ENCODE measurements around the gene LRRK1. TPM values are rescaled to one million over a fixed set of nuclear protein-coding genes. Genes with fewer than 3 reads are reported as not detected.

Gene LRRK1
- total RNA-seq, 1 experiment from 2014 or later: 7.6 TPM

- TF ChIP-seq, protein P1, sequence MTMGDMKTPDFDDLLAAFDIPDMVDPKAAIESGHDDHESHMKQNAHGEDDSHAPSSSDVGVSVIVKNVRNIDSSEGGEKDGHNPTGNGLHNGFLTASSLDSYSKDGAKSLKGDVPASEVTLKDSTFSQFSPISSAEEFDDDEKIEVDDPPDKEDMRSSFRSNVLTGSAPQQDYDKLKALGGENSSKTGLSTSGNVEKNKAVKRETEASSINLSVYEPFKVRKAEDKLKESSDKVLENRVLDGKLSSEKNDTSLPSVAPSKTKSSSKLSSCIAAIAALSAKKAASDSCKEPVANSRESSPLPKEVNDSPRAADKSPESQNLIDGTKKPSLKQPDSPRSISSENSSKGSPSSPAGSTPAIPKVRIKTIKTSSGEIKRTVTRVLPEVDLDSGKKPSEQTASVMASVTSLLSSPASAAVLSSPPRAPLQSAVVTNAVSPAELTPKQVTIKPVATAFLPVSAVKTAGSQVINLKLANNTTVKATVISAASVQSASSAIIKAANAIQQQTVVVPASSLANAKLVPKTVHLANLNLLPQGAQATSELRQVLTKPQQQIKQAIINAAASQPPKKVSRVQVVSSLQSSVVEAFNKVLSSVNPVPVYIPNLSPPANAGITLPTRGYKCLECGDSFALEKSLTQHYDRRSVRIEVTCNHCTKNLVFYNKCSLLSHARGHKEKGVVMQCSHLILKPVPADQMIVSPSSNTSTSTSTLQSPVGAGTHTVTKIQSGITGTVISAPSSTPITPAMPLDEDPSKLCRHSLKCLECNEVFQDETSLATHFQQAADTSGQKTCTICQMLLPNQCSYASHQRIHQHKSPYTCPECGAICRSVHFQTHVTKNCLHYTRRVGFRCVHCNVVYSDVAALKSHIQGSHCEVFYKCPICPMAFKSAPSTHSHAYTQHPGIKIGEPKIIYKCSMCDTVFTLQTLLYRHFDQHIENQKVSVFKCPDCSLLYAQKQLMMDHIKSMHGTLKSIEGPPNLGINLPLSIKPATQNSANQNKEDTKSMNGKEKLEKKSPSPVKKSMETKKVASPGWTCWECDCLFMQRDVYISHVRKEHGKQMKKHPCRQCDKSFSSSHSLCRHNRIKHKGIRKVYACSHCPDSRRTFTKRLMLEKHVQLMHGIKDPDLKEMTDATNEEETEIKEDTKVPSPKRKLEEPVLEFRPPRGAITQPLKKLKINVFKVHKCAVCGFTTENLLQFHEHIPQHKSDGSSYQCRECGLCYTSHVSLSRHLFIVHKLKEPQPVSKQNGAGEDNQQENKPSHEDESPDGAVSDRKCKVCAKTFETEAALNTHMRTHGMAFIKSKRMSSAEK (CRISPR knock-in tag; IDR thresholded peaks at IDR 0.05; ENCODE audit: borderline replicate concordance): no peak
These were observed 100.3 kb downstream of the LRRK1 start (continued) for GRCh38 chr15:101019366-101019896.

DNA sequence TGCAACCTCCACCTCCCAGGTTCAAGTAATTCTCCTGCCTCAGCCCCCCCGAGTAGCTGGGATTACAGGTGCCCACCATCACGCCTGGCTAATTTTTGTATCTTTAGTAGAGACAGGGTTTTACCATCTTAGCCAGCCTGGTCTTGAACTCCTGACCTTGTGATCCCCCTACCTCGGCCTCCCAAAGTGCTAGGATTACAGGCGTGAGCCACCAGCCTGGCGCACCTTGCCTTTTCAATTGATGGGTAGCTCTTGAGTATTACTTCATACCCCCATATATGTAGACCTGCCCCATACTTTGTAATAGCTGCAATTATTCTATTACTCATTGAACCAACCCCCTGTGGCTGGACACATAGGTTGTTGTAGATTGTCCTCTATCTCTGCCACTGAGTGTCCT lies 101.3 kb downstream of the LRRK1 start:
- no peak overlapping the region for H3K4me3 Mint-ChIP-seq
- ATAC-seq (no peak), DNase-seq (ENCODE audit: low spot score) (no peak)
- ChIA-PET POLR2A (interaction anchor here (0.5 to 0.7 kb wide), 2 partner anchors 92 to 236 kb away, joined by 3 to 4 read pairs; no protein-coding TSS in a partner anchor), CTCF (interaction anchor here (0.6 to 6.8 kb wide), 8 partner anchors 13 to 388 kb away, joined by 3 to 76 read pairs (median 4); partner anchors contain the start of gene CHSY1)
- H3K27me3 Mint-ChIP-seq (ENCODE audit: low read depth): no peaks in the 10 kb centered on the region; the same call in 1 of the 2 replicates
- H3K36me3 Mint-ChIP-seq: peaks cover 10% of the 10 kb centered on the region
- no peak for TF ChIP-seq AFF4 (CRISPR knock-in tag; IDR thresholded peaks at IDR 0.05; ENCODE audit: borderline replicate concordance)
- no peak for TF ChIP-seq NFATC4 (CRISPR knock-in tag; IDR thresholded peaks at IDR 0.05)
- H3K4me1 Mint-ChIP-seq: peaks cover 27% of the 10 kb centered on the region
- H3K27ac Mint-ChIP-seq: no peak overlapping the region
- peaks cover 9% of the 10 kb centered on the region for H3K9me3 Mint-ChIP-seq

DNA sequence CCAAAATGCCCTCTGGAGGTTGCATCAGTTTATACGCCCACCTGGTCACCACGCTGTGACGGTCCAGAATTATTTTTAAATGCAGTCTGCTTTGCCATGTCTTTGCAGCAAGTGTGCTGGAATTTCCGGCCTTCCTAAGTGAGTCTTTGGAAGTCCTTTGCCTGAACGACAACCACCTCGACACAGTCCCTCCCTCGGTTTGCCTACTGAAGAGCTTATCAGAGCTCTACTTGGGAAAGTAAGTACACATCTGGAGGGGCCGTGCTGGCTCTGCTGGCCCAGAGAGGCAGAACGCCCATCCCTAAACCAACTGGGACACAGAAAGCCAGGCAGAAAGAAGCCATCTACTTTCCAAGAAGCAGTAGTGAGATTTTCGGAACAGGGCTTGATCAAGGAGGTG lies 101.8 kb downstream of the LRRK1 start:
- Mint-ChIP-seq H3K27ac (no peak overlapping the region), H3K27me3 (ENCODE audit: low read depth) (no peaks in the 10 kb centered on the region; the same call in 1 of the 2 replicates), H3K9me3 (peaks cover 9% of the 10 kb centered on the region), H3K4me1 (peaks cover 25% of the 10 kb centered on the region), H3K4me3 (no peak overlapping the region), H3K36me3 (peaks cover 10% of the 10 kb centered on the region)
- DNase-seq (ENCODE audit: low spot score): no peak
- ChIA-PET CTCF (interaction anchor here (0.6 to 6.8 kb wide), 4 partner anchors 9 to 388 kb away, joined by 3 to 76 read pairs (median 6); no protein-coding TSS in a partner anchor), POLR2A (interaction anchor here (0.5 kb wide), 1 partner anchor 235 kb away, joined by 3 read pairs; no protein-coding TSS in a partner anchor)
- ATAC-seq: no peak
- TF ChIP-seq, protein P2, sequence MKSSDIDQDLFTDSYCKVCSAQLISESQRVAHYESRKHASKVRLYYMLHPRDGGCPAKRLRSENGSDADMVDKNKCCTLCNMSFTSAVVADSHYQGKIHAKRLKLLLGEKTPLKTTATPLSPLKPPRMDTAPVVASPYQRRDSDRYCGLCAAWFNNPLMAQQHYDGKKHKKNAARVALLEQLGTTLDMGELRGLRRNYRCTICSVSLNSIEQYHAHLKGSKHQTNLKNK (CRISPR knock-in tag; IDR thresholded peaks at IDR 0.05): no peak
- TF ChIP-seq FOXJ3 (CRISPR knock-in tag; IDR thresholded peaks at IDR 0.05; ENCODE audit: borderline replicate concordance): no peak
- TF ChIP-seq CREM (CRISPR knock-in tag; IDR thresholded peaks at IDR 0.05): no peak
- TF ChIP-seq ATF2 (CRISPR knock-in tag; IDR thresholded peaks at IDR 0.05; ENCODE audit: borderline replicate concordance, low read depth): no peak
- TF ChIP-seq NFYB (CRISPR knock-in tag; conservative IDR thresholded peaks at IDR 0.05; ENCODE audit: low read depth): no peak
- no peak for TF ChIP-seq EMX1 (CRISPR knock-in tag; IDR thresholded peaks at IDR 0.05)
- TF ChIP-seq ZBTB21 (CRISPR knock-in tag; IDR thresholded peaks at IDR 0.05; ENCODE audit: borderline replicate concordance): no peak
- no peak for TF ChIP-seq SOX15 (CRISPR knock-in tag; IDR thresholded peaks at IDR 0.05)
- TF ChIP-seq ZNF121 (CRISPR knock-in tag; IDR thresholded peaks at IDR 0.05): no peak
- no peak for TF ChIP-seq RORB (CRISPR knock-in tag; IDR thresholded peaks at IDR 0.05)
- TF ChIP-seq, protein P3, sequence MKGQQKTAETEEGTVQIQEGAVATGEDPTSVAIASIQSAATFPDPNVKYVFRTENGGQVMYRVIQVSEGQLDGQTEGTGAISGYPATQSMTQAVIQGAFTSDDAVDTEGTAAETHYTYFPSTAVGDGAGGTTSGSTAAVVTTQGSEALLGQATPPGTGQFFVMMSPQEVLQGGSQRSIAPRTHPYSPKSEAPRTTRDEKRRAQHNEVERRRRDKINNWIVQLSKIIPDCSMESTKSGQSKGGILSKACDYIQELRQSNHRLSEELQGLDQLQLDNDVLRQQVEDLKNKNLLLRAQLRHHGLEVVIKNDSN (CRISPR knock-in tag; IDR thresholded peaks at IDR 0.05): no peak
- no peak for TF ChIP-seq E2F1 (CRISPR knock-in tag; IDR thresholded peaks at IDR 0.05)
- TF ChIP-seq TEAD1 (CRISPR knock-in tag; IDR thresholded peaks at IDR 0.05): no peak
- no peak for TF ChIP-seq PRDM15 (CRISPR knock-in tag; IDR thresholded peaks at IDR 0.05)

All from WTC11 (cell line).